Measurements from ENCODE around the gene ETNK2. TPM values are rescaled to one million over a fixed set of nuclear protein-coding genes. Genes with fewer than 3 reads are reported as not detected.
"Not testable (repeated sequence)": the region's sequence is repeated elsewhere in the genome, so short reads cannot be mapped to it uniquely, and the experiment has no call there.

ETNK2 gene
- total RNA-seq, 2 experiments from 2014 or later: 1.9 TPM; not detected in 1

DNA sequence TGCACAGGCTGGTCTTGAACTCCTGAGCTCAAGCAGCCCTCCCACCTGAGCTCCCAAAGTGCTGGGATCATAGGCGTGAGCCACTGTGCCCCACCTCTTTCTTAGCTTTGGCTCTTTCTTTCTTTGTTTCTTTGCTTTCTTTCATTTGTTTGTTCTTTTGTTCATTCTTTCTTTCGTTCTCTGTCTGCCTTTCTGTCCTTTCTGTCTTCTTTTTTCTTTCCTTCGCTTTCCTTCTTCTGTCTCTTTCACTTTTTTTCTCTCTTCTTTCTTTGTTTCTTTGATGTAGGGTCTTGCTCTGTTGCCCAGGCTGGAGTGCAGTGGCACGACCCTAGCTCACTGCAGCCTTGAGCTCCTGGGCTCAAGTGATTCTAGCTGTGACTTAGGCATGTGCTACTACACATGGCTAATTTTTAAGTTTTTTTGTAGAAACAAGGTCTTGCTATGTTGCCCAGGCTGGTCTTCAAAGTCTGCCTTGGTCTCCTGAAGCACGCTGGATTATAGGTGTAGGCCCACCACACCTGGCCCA, 60.0 kb downstream of the ETNK2 start:
- Histone ChIP-seq H3K4me1 (ENCODE audit: insufficient read depth, low read length, poor library complexity, severe bottlenecking) (no peaks in the 10 kb centered on the region), H3K4me3 (ENCODE audit: low read depth, low read length, poor library complexity, severe bottlenecking) (no peak overlapping the region), H3K9me2 (ENCODE audit: insufficient read depth, low read length) (no peaks in the 10 kb centered on the region), H3K9me3 (ENCODE audit: low read length) (no peaks in the 10 kb centered on the region), H3K27ac (ENCODE audit: low read depth, low read length, poor library complexity, severe bottlenecking) (no peak overlapping the region), H2AFZ (ENCODE audit: low read length) (no peak overlapping the region), H3K36me3 (ENCODE audit: insufficient read depth, low read length) (no peaks in the 10 kb centered on the region), H4K20me1 (ENCODE audit: insufficient read depth, low read length) (no peaks in the 10 kb centered on the region), H3K4me2 (ENCODE audit: low read length) (no peak overlapping the region), H3K79me2 (ENCODE audit: insufficient read depth, low read depth, low read length) (no peaks in the 10 kb centered on the region)
- CTCF ChIA-PET (ENCODE audit: unreplicated experiment): no interaction called here
- intact Hi-C loops (cut with micrococcal nuclease; ENCODE audit: unreplicated experiment): no loop called here
- no TSS peak for BruUV-seq (replicated peaks)
- no peak for DNase-seq (ENCODE audit: low spot score)
- POLR2A ChIA-PET: no interaction called here
- no peak for TF ChIP-seq EZH2phosphoT487 (IDR thresholded peaks at IDR 0.05; ENCODE audit: borderline replicate concordance, low read depth, low read length)
- TF ChIP-seq, protein P1, sequence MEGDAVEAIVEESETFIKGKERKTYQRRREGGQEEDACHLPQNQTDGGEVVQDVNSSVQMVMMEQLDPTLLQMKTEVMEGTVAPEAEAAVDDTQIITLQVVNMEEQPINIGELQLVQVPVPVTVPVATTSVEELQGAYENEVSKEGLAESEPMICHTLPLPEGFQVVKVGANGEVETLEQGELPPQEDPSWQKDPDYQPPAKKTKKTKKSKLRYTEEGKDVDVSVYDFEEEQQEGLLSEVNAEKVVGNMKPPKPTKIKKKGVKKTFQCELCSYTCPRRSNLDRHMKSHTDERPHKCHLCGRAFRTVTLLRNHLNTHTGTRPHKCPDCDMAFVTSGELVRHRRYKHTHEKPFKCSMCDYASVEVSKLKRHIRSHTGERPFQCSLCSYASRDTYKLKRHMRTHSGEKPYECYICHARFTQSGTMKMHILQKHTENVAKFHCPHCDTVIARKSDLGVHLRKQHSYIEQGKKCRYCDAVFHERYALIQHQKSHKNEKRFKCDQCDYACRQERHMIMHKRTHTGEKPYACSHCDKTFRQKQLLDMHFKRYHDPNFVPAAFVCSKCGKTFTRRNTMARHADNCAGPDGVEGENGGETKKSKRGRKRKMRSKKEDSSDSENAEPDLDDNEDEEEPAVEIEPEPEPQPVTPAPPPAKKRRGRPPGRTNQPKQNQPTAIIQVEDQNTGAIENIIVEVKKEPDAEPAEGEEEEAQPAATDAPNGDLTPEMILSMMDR (conservative IDR thresholded peaks at IDR 0.05; ENCODE audit: low read length): no peak

DNA sequence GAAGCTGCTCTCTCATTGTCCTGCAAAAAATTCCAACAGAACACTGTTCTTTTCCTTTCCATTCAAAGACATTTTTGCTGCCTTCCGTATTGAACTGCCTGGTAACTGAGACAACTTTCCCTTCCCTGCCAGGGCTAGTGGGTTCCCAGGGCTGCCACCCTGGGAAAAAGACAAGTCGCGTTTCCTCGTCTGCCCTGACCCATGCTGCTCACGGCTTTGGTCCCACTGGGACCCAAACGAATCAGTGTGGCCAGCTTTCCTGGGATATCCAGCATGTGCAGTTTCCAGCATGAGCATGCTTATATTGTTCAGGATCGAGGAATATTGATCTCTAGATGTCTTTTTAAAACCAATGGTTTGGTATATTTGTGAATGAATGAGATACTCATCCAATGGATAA, 60.8 kb downstream of the ETNK2 start:
- intact Hi-C loops (cut with micrococcal nuclease; ENCODE audit: unreplicated experiment): no loop called here
- no peaks in the 10 kb centered on the region for H4K20me1 ChIP-seq (ENCODE audit: insufficient read depth, low read length)
- no TSS peak for BruUV-seq (replicated peaks)
- H3K9me2 ChIP-seq (ENCODE audit: insufficient read depth, low read length): no peaks in the 10 kb centered on the region
- no peaks in the 10 kb centered on the region for H3K79me2 ChIP-seq (ENCODE audit: insufficient read depth, low read depth, low read length)
- no peaks in the 10 kb centered on the region for H3K4me1 ChIP-seq (ENCODE audit: insufficient read depth, low read length, poor library complexity, severe bottlenecking)
- TF ChIP-seq EZH2phosphoT487 (IDR thresholded peaks at IDR 0.05; ENCODE audit: borderline replicate concordance, low read depth, low read length): no peak
- TF ChIP-seq, protein P1 (conservative IDR thresholded peaks at IDR 0.05; ENCODE audit: low read length): no peak
- DNase-seq (ENCODE audit: low spot score): no peak
- POLR2A ChIA-PET: no interaction called here
- no peak overlapping the region for H2AFZ ChIP-seq (ENCODE audit: low read length)
- CTCF ChIA-PET (ENCODE audit: unreplicated experiment): no interaction called here
- no peaks in the 10 kb centered on the region for H3K9me3 ChIP-seq (ENCODE audit: low read length)
- H3K27ac ChIP-seq (ENCODE audit: low read depth, low read length, poor library complexity, severe bottlenecking): no peak overlapping the region
- H3K4me2 ChIP-seq (ENCODE audit: low read length): no peak overlapping the region
- no peak overlapping the region for H3K4me3 ChIP-seq (ENCODE audit: low read depth, low read length, poor library complexity, severe bottlenecking)
- no peaks in the 10 kb centered on the region for H3K36me3 ChIP-seq (ENCODE audit: insufficient read depth, low read length)

- not testable (repeated sequence) for BruUV-seq (replicated peaks)
Measured at GRCh38 chr1:204090132-204090531, 61.7 kb downstream of the ETNK2 start.

More at GRCh38 chr1:204090132-204090531, 61.7 kb downstream of the ETNK2 start:
- H3K4me3 ChIP-seq (ENCODE audit: low read depth, low read length, poor library complexity, severe bottlenecking); CTCF ChIA-PET (ENCODE audit: unreplicated experiment); H3K27ac ChIP-seq (ENCODE audit: low read depth, low read length, poor library complexity, severe bottlenecking); H3K79me2 ChIP-seq (ENCODE audit: insufficient read depth, low read depth, low read length); H3K36me3 ChIP-seq (ENCODE audit: insufficient read depth, low read length); H3K9me3 ChIP-seq (ENCODE audit: low read length); DNase-seq (ENCODE audit: low spot score); H3K9me2 ChIP-seq (ENCODE audit: insufficient read depth, low read length); H2AFZ ChIP-seq (ENCODE audit: low read length); H4K20me1 ChIP-seq (ENCODE audit: insufficient read depth, low read length); H3K4me2 ChIP-seq (ENCODE audit: low read length); intact Hi-C loops (cut with micrococcal nuclease; ENCODE audit: unreplicated experiment); H3K4me1 ChIP-seq (ENCODE audit: insufficient read depth, low read length, poor library complexity, severe bottlenecking): not testable (repeated sequence)
- POLR2A ChIA-PET: interaction anchor here (0.6 to 1.0 kb wide), 4 partner anchors 31 to 857 kb away, joined by 3 to 5 read pairs (median 4); no protein-coding TSS in a partner anchor

Measured in OCI-LY7 (cell line).